Activated CD4-positive, alpha-beta T cell treated with anti-CD3 and anti-CD28 coated beads, Interleukin-2, amount 10 ng/mL, durations not matched to agents 7 days and 5 days (primary cell): ENCODE data around the gene DCLRE1B. TPM values are rescaled to one million over a fixed set of nuclear protein-coding genes. Genes with fewer than 3 reads are reported as not detected.
"Not testable (repeated sequence)": the region's sequence is repeated elsewhere in the genome, so short reads cannot be mapped to it uniquely, and the experiment has no call there.

ENCODE experiments used
- CTCF ChIA-PET: fragments of 350-600 bp; sonication (Branson Sonifier 250); formaldehyde crosslinking; loops from one replicate; lab custom pipeline; 2021; ENCODE audit warnings: antibody characterized with exemption; lab: Charles Lee
- POLR2A ChIA-PET: fragments of 350-600 bp; sonication (Branson Sonifier 250); formaldehyde crosslinking; loops from one replicate; lab custom pipeline; 2021; ENCODE audit warnings: antibody characterized with exemption; lab: Charles Lee
- DNase-seq: peaks from one replicate; pipeline ENCODE4 v3.0.0-alpha.2; 2020
- H3K27ac Mint-ChIP-seq: one replicate; pipeline ENCODE4 v1.8.0; 2021; ENCODE audit warnings: mild to moderate bottlenecking, moderate library complexity, mixed read lengths
- H3K27me3 Mint-ChIP-seq: one replicate; pipeline ENCODE4 v1.8.0; 2021; ENCODE audit warnings: mixed read lengths
- H3K36me3 Mint-ChIP-seq: one replicate; pipeline ENCODE4 v1.8.0; 2021; ENCODE audit warnings: low read depth, mixed read lengths
- H3K4me1 Mint-ChIP-seq: one replicate; pipeline ENCODE4 v1.8.0; 2021; ENCODE audit warnings: mixed read lengths
- H3K4me3 Mint-ChIP-seq: one replicate; pipeline ENCODE4 v1.8.0; 2021; ENCODE audit warnings: mild to moderate bottlenecking, moderate library complexity, mixed read lengths
- H3K9me3 Mint-ChIP-seq: one replicate; pipeline ENCODE4 v1.8.0; 2021; ENCODE audit warnings: mixed read lengths
- total RNA-seq, 2 experiments: library from RNA; stranded (reverse); gene quantifications; one replicate each; pipeline ENCODE4 v1.2.3, GENCODE V29; 2021

DCLRE1B gene
- total RNA-seq, 2 experiments from 2014 or later = 16.2 to 19.4 TPM

DNA sequence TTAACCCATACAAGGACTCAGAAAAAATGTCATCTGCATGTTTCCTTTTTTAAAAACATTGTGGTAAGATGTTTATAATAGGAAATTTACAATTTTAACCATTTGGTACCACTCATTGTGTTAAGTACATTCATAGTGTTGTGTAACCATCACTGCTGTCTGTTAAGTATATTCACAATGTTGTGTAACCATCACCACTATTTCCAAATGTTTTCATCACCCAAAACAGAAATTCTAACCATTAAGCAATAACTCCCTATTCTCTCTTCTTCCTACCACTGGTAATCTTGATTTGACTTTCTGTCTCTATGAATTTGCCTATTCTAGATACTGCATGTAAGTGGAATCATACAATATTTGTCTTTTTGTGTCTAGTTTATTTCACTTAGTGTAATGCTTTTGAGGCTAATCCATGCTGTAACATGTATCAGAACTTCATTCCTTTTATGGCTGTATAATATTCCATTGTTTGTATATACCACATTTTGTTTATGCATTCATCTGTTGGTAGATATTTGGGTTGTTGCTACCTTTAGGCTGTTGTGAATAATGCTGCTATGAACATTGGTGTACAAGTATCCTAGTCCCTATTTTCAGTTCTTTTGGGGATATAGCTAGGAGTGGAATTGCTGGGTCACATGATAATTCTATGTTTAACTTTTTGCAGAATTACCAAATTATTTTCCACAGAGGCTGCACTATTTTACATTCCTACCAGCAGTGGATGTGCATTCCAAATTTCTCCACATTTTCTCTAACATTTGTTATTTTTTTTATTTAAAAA, 38.1 kb downstream of the DCLRE1B start:
- CTCF ChIA-PET = interaction anchor here (0.7 to 1.2 kb wide), 3 partner anchors 10 to 284 kb away, joined by 3 read pairs; partner anchors contain the start of gene HIPK1
- Mint-ChIP-seq H3K27me3 (no peaks in the 10 kb centered on the region), H3K27ac (no peak overlapping the region), H3K4me3 (no peak overlapping the region), H3K36me3 (peaks cover 52% of the 10 kb centered on the region), H3K9me3 (no peaks in the 10 kb centered on the region), H3K4me1 (peaks cover 77% of the 10 kb centered on the region)
- no peak for DNase-seq
- POLR2A ChIA-PET = no interaction called here

DNA sequence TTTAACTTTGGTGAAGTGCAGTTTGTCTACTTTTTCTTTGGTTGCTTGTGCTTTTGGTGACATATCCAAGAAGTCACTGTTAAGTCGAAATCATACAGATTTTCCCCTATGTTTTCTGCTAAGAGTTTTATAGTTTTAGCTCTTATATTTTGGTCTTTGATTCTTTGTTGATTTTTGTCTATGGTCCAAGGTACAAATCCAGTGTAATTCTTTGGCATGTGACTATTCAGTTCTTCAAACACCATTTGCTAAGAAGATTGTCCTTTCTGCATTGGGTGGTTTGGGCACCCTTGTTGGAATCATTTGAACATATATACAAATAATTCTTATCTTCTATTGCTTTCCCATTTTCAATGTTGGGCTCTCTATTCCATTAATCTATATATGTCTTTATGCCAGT, 40.2 kb downstream of the DCLRE1B start:
- H3K4me3 Mint-ChIP-seq = no peak overlapping the region
- ChIA-PET CTCF (interaction anchor here (1.6 to 2.3 kb wide), 2 partner anchors 8 to 16 kb away, joined by 4 to 5 read pairs; partner anchors contain the start of gene HIPK1), POLR2A (no interaction called here)
- H3K36me3 Mint-ChIP-seq = peaks cover 55% of the 10 kb centered on the region
- H3K9me3 Mint-ChIP-seq = no peaks in the 10 kb centered on the region
- H3K27ac Mint-ChIP-seq = peak overlapping the region; percentile 38
- peaks cover 71% of the 10 kb centered on the region for H3K4me1 Mint-ChIP-seq
- DNase-seq = no peak
- H3K27me3 Mint-ChIP-seq = no peaks in the 10 kb centered on the region

DNA sequence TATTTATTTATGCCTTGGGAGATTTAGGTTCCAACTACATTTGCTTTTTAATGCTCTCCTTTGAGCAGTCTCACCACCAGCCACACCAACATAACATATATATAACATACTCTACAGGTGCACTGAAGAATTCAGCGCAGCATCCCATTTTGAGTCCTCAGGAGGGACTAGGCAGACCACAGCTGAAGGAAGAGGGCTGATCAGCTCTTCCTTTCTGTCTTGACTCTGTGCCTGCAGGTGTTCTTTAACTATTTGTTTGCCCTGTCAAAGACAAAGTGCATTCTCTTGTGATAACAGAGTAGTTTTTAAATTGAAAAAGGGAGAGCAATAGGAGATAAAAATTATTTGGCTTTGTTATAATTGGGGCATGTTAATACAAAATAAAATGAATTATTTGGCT, 41.0 kb downstream of the DCLRE1B start:
- DNase-seq = peak; percentile 30
- POLR2A ChIA-PET = no interaction called here
- Mint-ChIP-seq H3K27me3 (no peaks in the 10 kb centered on the region), H3K27ac (peak overlapping the region; percentile 91), H3K4me1 (peaks cover 64% of the 10 kb centered on the region), H3K9me3 (no peaks in the 10 kb centered on the region), H3K36me3 (peaks cover 47% of the 10 kb centered on the region), H3K4me3 (peak overlapping the region; percentile 7)
- CTCF ChIA-PET = interaction anchor here (0.6 to 3.9 kb wide), 6 partner anchors 9 to 399 kb away, joined by 3 to 16 read pairs (median 4); partner anchors contain the start of gene HIPK1

DNA sequence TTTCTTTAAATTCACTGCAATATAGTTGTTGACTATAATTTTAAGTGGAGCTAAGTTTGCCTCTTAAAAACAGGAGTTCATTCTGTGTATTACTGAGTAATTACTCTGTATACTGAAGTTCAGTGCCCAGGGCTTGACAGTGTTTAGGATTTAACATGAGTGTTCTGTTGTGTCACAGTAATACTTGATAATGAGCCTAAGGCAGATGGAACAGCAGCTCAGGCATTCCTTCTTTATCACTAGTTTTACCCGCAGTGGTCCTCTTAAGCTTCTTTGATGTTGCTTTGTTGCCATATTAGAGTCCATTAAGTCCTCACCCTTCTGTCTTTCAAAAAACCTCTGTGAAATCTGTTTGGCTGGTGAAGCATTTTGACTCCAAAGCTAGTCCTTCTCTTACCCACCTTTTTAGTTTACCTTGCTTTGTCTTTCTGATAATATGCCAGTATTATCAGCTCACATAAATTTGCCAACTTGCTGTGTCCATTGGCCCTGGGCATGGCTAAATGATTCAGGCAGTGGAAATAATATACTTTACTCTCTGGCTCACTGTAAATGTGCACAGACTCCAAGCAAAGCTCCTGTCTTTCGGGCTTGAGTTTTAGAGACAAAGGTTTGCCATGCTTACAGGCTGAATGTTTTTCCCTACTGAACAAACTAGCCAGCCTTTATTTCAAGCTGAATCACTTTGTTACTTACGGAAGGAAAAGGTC, 41.7 kb downstream of the DCLRE1B start:
- Mint-ChIP-seq H3K4me1 (peaks cover 63% of the 10 kb centered on the region), H3K27me3 (no peaks in the 10 kb centered on the region), H3K36me3 (peaks cover 49% of the 10 kb centered on the region), H3K4me3 (peak overlapping the region; percentile 58), H3K27ac (peak overlapping the region; percentile 91), H3K9me3 (no peaks in the 10 kb centered on the region)
- CTCF ChIA-PET = interaction anchor here (0.6 to 3.9 kb wide), 5 partner anchors 9 to 399 kb away, joined by 3 to 16 read pairs (median 5); partner anchors contain the start of gene HIPK1
- POLR2A ChIA-PET = interaction anchor here (0.6 to 1.2 kb wide), 2 partner anchors 9 to 247 kb away, joined by 3 to 4 read pairs; no protein-coding TSS in a partner anchor
- DNase-seq = no peak

DNA sequence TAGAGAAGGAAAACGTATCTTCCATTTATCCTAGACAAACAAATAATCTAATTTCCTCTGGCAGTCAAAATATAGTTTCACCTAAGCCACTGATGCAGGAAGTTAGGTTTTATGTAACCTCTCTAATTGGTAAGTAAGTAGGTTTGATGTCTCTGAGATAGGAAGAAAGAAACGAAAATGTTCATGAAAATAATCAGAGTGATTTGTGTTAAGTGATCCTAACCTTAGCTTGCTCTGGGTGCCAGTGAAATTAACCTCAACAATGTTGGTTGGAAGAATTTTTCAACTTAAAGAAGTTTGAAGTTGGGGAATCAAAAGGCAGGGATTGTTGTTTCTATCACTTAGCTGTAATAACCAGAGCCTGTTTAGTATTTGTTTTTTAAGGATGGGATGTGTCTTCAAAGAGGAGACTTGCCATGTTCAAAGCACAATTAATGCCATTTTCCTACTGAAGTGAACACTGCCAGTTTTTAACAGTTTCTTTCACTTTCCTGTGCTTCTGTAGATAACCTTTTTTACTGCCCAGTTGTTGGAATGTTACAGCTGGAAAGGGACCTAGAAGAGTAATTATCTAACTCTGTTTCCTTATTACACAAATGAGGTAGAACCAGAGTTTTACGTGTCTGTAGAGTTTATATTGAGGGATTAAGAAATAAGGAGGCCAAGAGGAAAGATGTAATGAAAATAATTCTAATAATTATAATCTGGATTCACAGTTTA, 42.4 kb downstream of the DCLRE1B start:
- no peak for DNase-seq
- ChIA-PET POLR2A (interaction anchor here (0.6 to 1.2 kb wide), 2 partner anchors 10 to 248 kb away, joined by 3 to 4 read pairs; no protein-coding TSS in a partner anchor), CTCF (interaction anchor here (0.7 to 3.9 kb wide), 5 partner anchors 9 to 155 kb away, joined by 3 to 16 read pairs (median 5); partner anchors contain the start of gene HIPK1)
- peaks cover 58% of the 10 kb centered on the region for H3K4me1 Mint-ChIP-seq
- no peaks in the 10 kb centered on the region for H3K27me3 Mint-ChIP-seq
- H3K4me3 Mint-ChIP-seq = peak overlapping the region; percentile 58
- H3K9me3 Mint-ChIP-seq = no peaks in the 10 kb centered on the region
- peaks cover 44% of the 10 kb centered on the region for H3K36me3 Mint-ChIP-seq
- H3K27ac Mint-ChIP-seq = peak overlapping the region; percentile 91

DNA sequence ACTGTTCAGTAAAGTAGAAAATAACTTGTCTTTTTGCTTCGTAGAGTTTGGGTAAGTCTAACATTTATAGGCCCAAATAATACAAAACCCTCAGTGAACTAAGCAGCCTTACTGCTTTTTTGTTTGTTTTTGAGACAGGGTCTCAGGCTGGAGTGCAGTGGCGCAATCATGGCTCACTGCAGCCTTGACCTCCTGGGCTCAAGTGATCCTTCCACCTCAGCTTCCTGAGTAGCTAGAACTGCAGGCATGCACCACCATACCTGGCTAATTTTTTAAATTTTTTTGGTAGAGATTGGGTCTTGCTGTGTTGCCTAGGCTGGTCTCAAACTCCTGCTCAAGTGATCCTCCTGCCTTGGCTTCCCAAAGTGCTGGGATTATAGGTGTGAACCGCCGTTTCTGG, 43.0 kb downstream of the DCLRE1B start:
- CTCF ChIA-PET = interaction anchor here (0.7 to 3.9 kb wide), 6 partner anchors 9 to 155 kb away, joined by 3 to 16 read pairs (median 3); partner anchors contain the start of gene HIPK1
- Mint-ChIP-seq H3K27ac (peak overlapping the region; percentile 91), H3K4me1 (peaks cover 59% of the 10 kb centered on the region), H3K36me3 (peaks cover 45% of the 10 kb centered on the region)
- H3K9me3 Mint-ChIP-seq, H3K27me3 Mint-ChIP-seq, POLR2A ChIA-PET, DNase-seq, H3K4me3 Mint-ChIP-seq: not testable (repeated sequence)

DNA sequence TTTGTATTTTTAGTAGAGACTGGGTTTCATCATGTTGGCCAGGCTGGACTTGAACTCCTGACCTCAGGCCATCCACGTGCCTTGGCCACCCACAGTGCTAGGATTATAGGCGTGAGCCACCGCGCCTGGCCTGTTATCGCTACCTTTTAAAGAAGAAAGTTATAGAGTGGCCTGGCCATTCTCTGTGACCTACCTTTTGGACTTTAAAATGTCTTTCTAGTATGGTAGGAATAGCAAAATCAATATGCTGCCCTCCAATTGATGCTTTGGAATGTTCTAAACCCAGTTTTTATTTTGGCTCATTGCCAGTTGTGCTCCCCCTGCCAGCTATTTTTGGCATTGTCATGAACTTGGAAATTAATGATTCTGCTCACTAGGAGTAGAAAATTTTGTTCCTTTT, 43.9 kb downstream of the DCLRE1B start:
- H3K9me3 Mint-ChIP-seq = no peaks in the 10 kb centered on the region
- H3K27ac Mint-ChIP-seq = peak overlapping the region; percentile 91
- ChIA-PET POLR2A (interaction anchor here (0.6 to 0.8 kb wide), 2 partner anchors 93 to 561 kb away, joined by 3 read pairs; no protein-coding TSS in a partner anchor), CTCF (interaction anchor here (0.6 to 3.9 kb wide), 7 partner anchors 9 to 744 kb away, joined by 3 to 16 read pairs (median 3); partner anchors contain the start of gene HIPK1)
- no peaks in the 10 kb centered on the region for H3K27me3 Mint-ChIP-seq
- H3K4me3 Mint-ChIP-seq = no peak overlapping the region
- H3K4me1 Mint-ChIP-seq = peaks cover 57% of the 10 kb centered on the region
- no peak for DNase-seq
- peaks cover 46% of the 10 kb centered on the region for H3K36me3 Mint-ChIP-seq

DNA sequence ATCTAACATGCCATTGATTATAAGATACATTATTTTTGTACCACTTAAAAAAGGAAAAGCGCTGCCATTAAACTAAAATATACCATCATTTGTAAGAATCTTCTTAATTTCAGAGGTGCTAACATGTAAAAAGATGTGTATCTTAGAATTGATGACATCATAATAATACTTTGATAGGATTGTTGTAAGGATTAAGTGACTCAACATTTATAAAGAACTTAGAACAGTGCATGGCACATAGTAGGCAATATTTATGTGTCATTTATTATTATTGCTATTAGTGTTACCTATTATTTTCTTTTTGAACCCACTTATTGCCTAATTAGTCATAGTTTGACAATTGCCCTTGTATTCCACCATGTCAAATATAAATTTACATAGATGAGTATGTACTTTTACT, 45.8 kb downstream of the DCLRE1B start:
- ChIA-PET POLR2A (no interaction called here), CTCF (interaction anchor here (1.6 kb wide), 1 partner anchor 20 kb away, joined by 5 read pairs; no protein-coding TSS in a partner anchor)
- no peaks in the 10 kb centered on the region for H3K27me3 Mint-ChIP-seq
- no peaks in the 10 kb centered on the region for H3K9me3 Mint-ChIP-seq
- H3K27ac Mint-ChIP-seq = no peak overlapping the region
- no peak overlapping the region for H3K4me3 Mint-ChIP-seq
- DNase-seq = no peak
- H3K36me3 Mint-ChIP-seq = peaks cover 47% of the 10 kb centered on the region
- H3K4me1 Mint-ChIP-seq = peaks cover 56% of the 10 kb centered on the region

DNA sequence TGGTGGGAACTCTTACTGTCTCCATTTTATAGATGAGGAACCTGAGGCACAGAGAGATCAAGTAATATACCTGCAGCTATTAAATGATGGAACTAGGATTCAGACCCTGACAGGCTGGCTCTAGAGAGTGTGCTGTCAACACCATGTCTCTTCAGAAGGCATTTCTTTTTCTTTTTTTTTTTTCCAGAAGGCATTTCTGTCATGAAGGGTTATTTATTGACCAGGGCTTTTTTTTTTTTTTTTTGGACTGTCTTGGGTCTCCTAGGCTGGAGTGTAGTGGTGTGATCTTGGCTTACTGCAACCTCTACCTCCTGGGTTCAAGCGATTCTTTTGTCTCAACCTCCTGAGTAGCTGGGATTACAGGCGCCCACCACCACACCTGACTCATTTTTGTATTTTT, 46.6 kb downstream of the DCLRE1B start:
- CTCF ChIA-PET = interaction anchor here (0.6 to 1.6 kb wide), 4 partner anchors 21 to 273 kb away, joined by 3 to 5 read pairs (median 4); no protein-coding TSS in a partner anchor
- POLR2A ChIA-PET = no interaction called here
- H3K4me3 Mint-ChIP-seq = no peak overlapping the region
- H3K27ac Mint-ChIP-seq = no peak overlapping the region
- no peaks in the 10 kb centered on the region for H3K27me3 Mint-ChIP-seq
- peaks cover 50% of the 10 kb centered on the region for H3K36me3 Mint-ChIP-seq
- H3K4me1 Mint-ChIP-seq = peaks cover 48% of the 10 kb centered on the region
- H3K9me3 Mint-ChIP-seq = no peaks in the 10 kb centered on the region
- DNase-seq = no peak

DNA sequence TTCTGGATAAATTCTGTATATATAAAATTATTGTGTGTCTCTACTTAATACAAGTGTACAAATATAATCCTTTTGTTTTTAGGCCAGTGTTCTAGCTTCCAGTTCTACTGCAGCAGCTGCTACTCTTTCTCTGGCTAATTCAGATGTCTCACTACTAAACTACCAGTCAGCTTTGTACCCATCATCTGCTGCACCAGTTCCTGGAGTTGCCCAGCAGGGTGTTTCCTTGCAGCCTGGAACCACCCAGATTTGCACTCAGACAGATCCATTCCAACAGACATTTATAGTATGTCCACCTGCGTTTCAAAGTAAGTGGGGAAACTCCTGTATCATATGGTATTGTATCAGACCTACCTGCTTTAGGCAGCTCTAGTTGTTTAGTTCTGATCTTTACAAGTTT, 52.9 kb downstream of the DCLRE1B start:
- Mint-ChIP-seq H3K4me1 (peaks cover 16% of the 10 kb centered on the region), H3K36me3 (peaks cover 69% of the 10 kb centered on the region), H3K27ac (no peak overlapping the region), H3K27me3 (no peaks in the 10 kb centered on the region), H3K4me3 (no peak overlapping the region), H3K9me3 (no peaks in the 10 kb centered on the region)
- POLR2A ChIA-PET = no interaction called here
- CTCF ChIA-PET = interaction anchor here (1.3 kb wide), 1 partner anchor 9 kb away, joined by 3 read pairs; no protein-coding TSS in a partner anchor
- no peak for DNase-seq

DNA sequence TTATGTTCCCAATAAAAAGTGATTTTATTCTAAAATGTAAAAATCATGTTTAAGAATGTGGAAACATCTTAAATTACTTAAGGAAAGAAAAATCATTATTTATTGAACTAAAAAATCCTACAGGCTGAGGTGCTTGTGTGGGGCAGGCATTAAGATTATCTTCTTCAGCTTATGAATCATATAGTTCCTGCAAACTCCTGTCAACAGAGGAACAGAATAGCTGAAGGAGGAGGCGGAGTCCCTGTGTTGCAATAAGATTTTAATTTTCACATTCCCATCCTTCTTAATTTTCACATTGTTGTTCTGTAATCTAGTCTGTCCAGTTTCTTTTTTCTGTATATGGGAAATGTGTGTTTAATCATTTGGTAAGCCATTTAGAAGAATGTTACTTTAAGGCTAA, 53.6 kb downstream of the DCLRE1B start:
- POLR2A ChIA-PET = no interaction called here
- H3K36me3 Mint-ChIP-seq = peaks cover 69% of the 10 kb centered on the region
- H3K4me1 Mint-ChIP-seq = peaks cover 20% of the 10 kb centered on the region
- H3K27me3 Mint-ChIP-seq = no peaks in the 10 kb centered on the region
- H3K9me3 Mint-ChIP-seq = no peaks in the 10 kb centered on the region
- CTCF ChIA-PET = interaction anchor here (1.3 kb wide), 1 partner anchor 10 kb away, joined by 3 read pairs; no protein-coding TSS in a partner anchor
- H3K27ac Mint-ChIP-seq = no peak overlapping the region
- no peak overlapping the region for H3K4me3 Mint-ChIP-seq
- DNase-seq = no peak
